AG10803 (cell line): ENCODE measurements around the gene APMAP.

Source experiments
- DNase-seq: peaks from one replicate; pipeline ENCODE4 v3.0.0; 2010; ENCODE audit warnings: low read depth
- H3K4me3 ChIP-seq: 2 replicates; pipeline ENCODE4 v1.5.1; 2011; ENCODE audit warnings: mild to moderate bottlenecking, low read length, control low read depth
- CTCF ChIP-seq: conservative IDR thresholded peaks from 2 replicates; pipeline ENCODE4 v1.5.1; 2011; ENCODE audit warnings: mild to moderate bottlenecking, low read length, control low read depth, inconsistent platforms

The APMAP gene

DNA sequence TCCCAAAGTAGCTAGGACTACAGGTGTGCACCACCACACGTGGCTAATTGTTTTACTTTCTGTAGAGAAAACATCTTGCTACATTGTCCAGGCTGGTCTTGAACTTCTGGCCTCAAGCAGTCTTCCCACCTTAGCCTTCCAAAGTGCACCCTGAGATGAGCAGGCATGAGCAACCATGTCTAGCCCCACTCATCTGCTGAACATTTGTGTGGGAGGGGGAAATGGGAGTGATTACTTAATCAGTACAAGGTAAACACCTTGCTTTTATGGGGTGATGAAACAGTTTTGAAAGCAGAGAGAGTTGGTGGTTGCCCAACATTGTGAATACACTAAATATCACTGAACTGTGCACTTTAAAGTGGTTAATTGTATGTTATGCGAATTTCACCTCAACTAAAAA, 5.3 kb downstream of the APMAP start:
- DNase-seq = no peak
- H3K4me3 ChIP-seq = no peak overlapping the region
- TF ChIP-seq CTCF = no peak

DNA sequence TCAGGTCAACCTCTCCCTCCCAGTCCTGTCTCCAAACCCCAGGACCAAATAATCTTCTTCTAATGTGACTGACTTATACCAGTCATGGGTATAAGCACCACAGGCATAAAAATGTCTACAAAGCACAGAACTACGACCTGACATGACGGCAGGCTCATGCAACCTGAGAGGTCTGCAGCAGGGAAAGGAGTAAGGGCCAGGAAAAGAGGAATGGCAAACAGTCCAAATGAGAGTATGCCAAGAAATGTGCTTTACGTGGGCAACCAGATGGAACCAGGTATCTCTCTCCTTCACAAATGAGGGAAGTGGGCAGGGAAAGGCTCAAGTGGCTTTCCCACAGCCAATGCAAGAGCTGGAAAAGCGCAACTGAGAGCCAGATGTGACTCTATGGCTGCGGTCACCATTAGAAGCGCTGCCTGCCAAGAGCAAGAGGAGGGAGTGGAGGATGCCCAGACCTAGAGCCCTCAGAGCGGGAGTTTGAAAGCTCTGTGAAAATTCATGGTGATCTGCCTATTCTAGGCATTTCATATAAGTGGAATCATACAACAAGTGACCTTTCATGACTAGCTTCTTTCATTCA, 6.0 kb downstream of the APMAP start:
- no peak for TF ChIP-seq CTCF
- DNase-seq = no peak
- no peak overlapping the region for H3K4me3 ChIP-seq

- no peak overlapping the region for H3K4me3 ChIP-seq
- DNase-seq = no peak
- TF ChIP-seq CTCF = no peak
Measured at GRCh38 chr20:24985802-24986201, 6.7 kb downstream of the APMAP start.

- DNase-seq = no peak
- no peak overlapping the region for H3K4me3 ChIP-seq
Measured at GRCh38 chr20:24984961-24985640, 7.5 kb downstream of the APMAP start.

DNA sequence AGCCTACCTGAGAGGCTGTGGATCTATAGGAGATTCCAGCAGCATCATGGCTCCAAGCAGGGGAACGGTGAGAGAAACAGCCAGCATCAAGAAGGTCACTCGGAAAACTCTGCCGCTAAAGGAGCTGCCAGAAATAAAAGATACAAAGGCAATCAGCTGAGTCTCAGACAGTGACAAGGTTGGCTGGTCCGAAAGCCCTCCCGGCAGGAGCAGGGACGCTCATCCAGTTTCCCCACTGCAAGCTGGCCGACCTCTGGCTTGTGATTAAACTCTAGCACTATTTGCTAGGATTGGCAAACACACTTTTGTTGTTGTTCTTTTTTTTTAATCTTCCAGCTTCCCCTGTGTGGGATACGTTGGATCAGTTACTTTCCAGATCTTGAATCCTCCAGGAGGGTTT, 8.7 kb downstream of the APMAP start:
- no peak overlapping the region for H3K4me3 ChIP-seq
- TF ChIP-seq CTCF = no peak
- no peak for DNase-seq

More at GRCh38 chr20:24984961-24985640, 7.5 kb downstream of the APMAP start:
- TF ChIP-seq CTCF = no peak

DNA sequence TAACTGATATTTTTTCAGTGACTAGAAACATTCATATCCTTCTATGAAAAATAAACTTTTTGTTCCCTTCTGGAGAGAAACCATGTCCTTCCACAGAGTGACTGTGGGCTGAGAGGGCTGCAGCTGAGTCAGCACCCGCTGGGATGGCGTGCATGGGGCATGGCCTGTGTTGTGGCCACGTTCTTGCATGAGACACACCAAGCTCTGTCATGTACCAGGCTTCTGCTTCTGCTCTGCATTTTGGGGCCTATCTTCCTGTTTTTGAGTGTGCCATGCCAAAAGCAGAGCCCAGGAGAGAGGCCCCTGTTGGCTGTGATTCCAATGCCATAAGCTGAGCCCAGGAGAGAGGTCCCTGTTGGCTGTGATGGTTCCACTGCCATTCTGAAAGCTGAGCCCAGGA, 10.8 kb downstream of the APMAP start:
- no peak for DNase-seq
- H3K4me3 ChIP-seq = no peak overlapping the region
- no peak for TF ChIP-seq CTCF

- H3K4me3 ChIP-seq = no peak overlapping the region
- DNase-seq = no peak
- no peak for TF ChIP-seq CTCF
Measured at GRCh38 chr20:24981282-24981681, 11.3 kb downstream of the APMAP start.
